ENCODE data around the gene PDF.

PDF gene

GRCh38 chr16:69330286-69331109, at the start of gene PDF:
Gene PDF, minus strand, starts transcription at chr16:69330588. Its CDS starts 18 bp downstream, at chr16:69330570.
- TF ChIP-seq CTCF (IDR thresholded peaks at IDR 0.05; ENCODE audit: borderline replicate concordance, control extremely low read depth, extremely low read depth, insufficient read depth, missing control alignments), result peak; percentile 5
- peak; percentile 95 for DNase-seq (ENCODE audit: low spot score)
- in situ Hi-C loops (cut with MboI; ENCODE audit: low sequenced_read_pairs, unreplicated experiment), result no loop called here

- TF ChIP-seq CTCF (IDR thresholded peaks at IDR 0.05; ENCODE audit: borderline replicate concordance, control extremely low read depth, extremely low read depth, insufficient read depth, missing control alignments), result no peak
- in situ Hi-C loops (cut with MboI; ENCODE audit: low sequenced_read_pairs, unreplicated experiment), result loop anchor here (25.0 kb wide), 1 partner anchor 559 kb away; no protein-coding TSS in a partner anchor
- no peak for DNase-seq (ENCODE audit: low spot score)
Measured at GRCh38 chr16:69378760-69379159, 48.4 kb upstream of the PDF start.

DNA sequence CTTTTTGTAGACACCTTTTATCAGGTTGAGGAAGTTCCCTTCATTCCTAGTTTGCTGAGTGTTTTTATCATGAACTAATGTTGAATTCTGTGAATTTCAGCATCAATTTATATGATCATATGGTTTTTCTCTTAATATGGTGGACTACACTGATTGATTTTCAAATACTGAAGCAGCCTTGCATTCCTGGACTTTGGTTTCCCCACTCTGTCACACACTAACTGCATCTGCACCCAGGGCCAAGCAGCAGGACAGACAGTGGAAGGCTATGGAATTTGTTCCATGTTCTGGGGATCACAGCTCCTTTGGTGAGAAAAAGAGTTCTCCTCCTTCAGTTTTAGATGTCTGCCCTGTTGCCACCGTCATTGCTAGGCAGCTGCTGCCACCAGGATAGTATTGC, 47.6 kb upstream of the PDF start:
- in situ Hi-C loops (cut with MboI; ENCODE audit: low sequenced_read_pairs, unreplicated experiment), result loop anchor here (25.0 kb wide), 1 partner anchor 559 kb away; no protein-coding TSS in a partner anchor
- no peak for TF ChIP-seq CTCF (IDR thresholded peaks at IDR 0.05; ENCODE audit: borderline replicate concordance, control extremely low read depth, extremely low read depth, insufficient read depth, missing control alignments)
- no peak for DNase-seq (ENCODE audit: low spot score)

GRCh38 chr16:69376393-69377059, 46.1 kb upstream of the PDF start:
- in situ Hi-C loops (cut with MboI; ENCODE audit: low sequenced_read_pairs, unreplicated experiment), result loop anchor here (25.0 kb wide), 1 partner anchor 561 kb away; no protein-coding TSS in a partner anchor
- TF ChIP-seq CTCF (IDR thresholded peaks at IDR 0.05; ENCODE audit: borderline replicate concordance, control extremely low read depth, extremely low read depth, insufficient read depth, missing control alignments), result no peak
- no peak for DNase-seq (ENCODE audit: low spot score)

DNA sequence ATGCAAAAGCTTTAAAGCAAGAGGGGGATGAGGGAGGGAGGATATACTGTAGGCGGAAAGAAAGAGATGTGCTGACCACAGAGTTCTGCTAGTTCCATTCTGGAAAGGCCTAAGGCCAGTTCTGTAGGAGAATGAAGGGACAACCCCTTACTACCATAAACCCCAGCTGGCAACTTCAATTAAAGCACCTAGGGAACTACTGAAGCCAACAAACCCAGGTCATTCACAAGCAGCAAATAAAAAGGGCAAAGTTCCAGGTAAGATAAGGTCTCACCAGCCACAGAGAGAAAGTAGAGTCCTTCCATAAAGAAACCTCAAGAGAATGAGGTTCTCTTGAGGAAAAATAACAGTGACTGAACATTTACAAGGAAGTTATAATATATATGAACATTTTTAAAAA, 42.6 kb upstream of the PDF start:
- no peak for TF ChIP-seq CTCF (IDR thresholded peaks at IDR 0.05; ENCODE audit: borderline replicate concordance, control extremely low read depth, extremely low read depth, insufficient read depth, missing control alignments)
- no peak for DNase-seq (ENCODE audit: low spot score)
- in situ Hi-C loops (cut with MboI; ENCODE audit: low sequenced_read_pairs, unreplicated experiment), result no loop called here

DNA sequence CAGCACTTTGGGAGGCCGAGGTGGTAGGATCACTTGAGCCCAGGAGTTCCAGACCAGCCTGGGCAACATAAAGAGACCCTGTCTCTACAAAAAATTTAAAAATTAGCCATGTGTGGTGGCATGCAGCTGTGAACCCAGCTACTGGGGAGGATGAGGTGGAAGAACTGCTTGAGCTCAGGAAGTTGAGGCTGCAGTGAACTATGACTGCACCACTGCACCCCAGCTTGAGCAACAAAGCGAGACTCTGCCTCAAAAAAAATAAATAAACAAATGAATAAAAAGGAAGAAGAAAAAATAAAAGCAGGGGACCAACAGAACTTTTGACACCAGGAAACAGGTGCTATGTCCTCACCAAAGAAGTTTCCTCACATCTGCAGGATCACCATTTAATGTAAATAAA, 41.2 kb upstream of the PDF start:
- no peak for DNase-seq (ENCODE audit: low spot score)
- no peak for TF ChIP-seq CTCF (IDR thresholded peaks at IDR 0.05; ENCODE audit: borderline replicate concordance, control extremely low read depth, extremely low read depth, insufficient read depth, missing control alignments)
- in situ Hi-C loops (cut with MboI; ENCODE audit: low sequenced_read_pairs, unreplicated experiment), result no loop called here

All from GM13976 (cell line).